Astrocyte (in vitro differentiated cells and primary cell): Measurements from ENCODE around the gene TRPC6.

Experiments
- CTCF ChIP-seq: IDR thresholded peaks from 2 replicates; pipeline ENCODE4 v1.5.1; 2011; ENCODE audit warnings: low read depth, mild to moderate bottlenecking, inconsistent platforms, low read length, moderate library complexity; ENCODE audit not compliant: insufficient read depth
- EZH2 ChIP-seq: IDR thresholded peaks from 2 replicates; pipeline ENCODE4 v1.6.1; 2012; ENCODE audit warnings: mild to moderate bottlenecking, low read length, inconsistent platforms; ENCODE audit not compliant: insufficient read depth

- no peak for TF ChIP-seq CTCF
- no peak for TF ChIP-seq EZH2
Measured at GRCh38 chr11:101552888-101553287, 30.9 kb downstream of the TRPC6 start.
